ENCODE data around the gene NRG3.

The NRG3 gene

DNA sequence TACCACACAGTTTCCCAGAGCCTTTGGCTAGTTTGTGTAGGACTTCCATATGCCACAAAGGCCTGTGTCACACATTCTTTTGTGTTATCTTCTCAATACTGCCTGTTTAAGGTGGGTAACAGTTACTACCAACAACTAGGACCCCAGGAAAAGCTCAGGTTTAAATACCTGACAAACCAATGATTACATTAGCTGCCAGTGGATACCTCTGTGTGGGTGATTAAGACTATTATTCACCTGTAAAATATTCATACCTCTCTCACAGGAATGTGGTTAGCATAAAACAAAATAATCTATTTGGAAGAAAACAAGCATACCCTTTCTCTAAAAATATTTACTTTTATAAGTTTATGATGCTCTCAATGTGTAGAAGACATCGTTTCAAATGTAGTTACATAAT lies 1007.7 kb downstream of the NRG3 start:
- no peak for ATAC-seq

DNA sequence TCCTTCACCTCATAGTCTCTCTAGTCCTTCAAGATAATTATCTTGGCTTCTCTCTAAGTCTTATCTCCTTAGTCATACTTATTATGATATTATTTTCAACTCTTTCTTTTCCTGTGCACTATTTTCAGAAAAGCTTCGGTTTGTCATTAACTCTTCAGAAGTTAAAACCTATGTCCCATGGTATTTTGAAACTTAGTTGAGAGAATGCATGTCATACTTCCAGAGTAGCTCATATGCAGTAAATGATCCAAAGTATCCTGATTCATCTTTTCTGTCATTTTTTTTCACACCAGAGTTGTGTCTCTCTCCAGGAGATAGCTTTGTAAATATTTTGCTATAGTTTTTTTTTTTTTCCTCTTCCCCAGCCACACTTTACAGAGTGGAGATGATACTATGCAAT lies 1008.6 kb downstream of the NRG3 start:
- H3K27ac Mint-ChIP-seq = no peak overlapping the region
- H3K4me3 Mint-ChIP-seq = no peak overlapping the region
- ATAC-seq (no peak), DNase-seq (no peak)
- no peaks in the 10 kb centered on the region for H3K27me3 Mint-ChIP-seq
- peaks cover 12% of the 10 kb centered on the region for H3K9me3 Mint-ChIP-seq
- H3K4me1 Mint-ChIP-seq = no peaks in the 10 kb centered on the region
- no peaks in the 10 kb centered on the region for H3K36me3 Mint-ChIP-seq (ENCODE audit: low read depth)

More for the DNA sequence above, 1007.7 kb downstream of the NRG3 start:
- Mint-ChIP-seq H3K27me3 (no peaks in the 10 kb centered on the region), H3K4me3 (no peak overlapping the region), H3K9me3 (peaks cover 11% of the 10 kb centered on the region), H3K36me3 (ENCODE audit: low read depth) (no peaks in the 10 kb centered on the region), H3K27ac (no peak overlapping the region), H3K4me1 (no peaks in the 10 kb centered on the region)
- no peak for DNase-seq

DNA sequence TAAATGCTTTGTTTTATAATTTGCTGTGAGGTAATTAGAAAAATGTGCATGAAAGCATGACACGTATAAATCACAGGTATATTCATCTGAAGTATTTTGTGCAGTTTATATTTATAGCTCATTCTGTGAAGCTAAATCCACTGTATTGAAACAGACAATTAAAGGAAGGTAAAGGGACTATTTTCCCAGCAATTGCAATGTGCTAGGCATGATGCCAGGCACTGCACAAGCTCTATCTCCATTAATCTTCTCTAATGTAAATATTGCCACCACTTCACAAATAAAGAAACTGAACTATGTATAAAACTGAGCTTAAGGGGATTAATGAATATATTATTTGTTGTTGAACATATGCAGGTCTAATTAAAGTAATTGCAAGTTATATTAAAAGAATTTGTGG lies 1012.5 kb downstream of the NRG3 start:
- Mint-ChIP-seq H3K36me3 (ENCODE audit: low read depth) (no peaks in the 10 kb centered on the region), H3K27ac (no peak overlapping the region), H3K9me3 (peaks cover 7% of the 10 kb centered on the region), H3K27me3 (no peaks in the 10 kb centered on the region), H3K4me3 (no peak overlapping the region), H3K4me1 (no peaks in the 10 kb centered on the region)
- DNase-seq = no peak
- no peak for ATAC-seq

DNA sequence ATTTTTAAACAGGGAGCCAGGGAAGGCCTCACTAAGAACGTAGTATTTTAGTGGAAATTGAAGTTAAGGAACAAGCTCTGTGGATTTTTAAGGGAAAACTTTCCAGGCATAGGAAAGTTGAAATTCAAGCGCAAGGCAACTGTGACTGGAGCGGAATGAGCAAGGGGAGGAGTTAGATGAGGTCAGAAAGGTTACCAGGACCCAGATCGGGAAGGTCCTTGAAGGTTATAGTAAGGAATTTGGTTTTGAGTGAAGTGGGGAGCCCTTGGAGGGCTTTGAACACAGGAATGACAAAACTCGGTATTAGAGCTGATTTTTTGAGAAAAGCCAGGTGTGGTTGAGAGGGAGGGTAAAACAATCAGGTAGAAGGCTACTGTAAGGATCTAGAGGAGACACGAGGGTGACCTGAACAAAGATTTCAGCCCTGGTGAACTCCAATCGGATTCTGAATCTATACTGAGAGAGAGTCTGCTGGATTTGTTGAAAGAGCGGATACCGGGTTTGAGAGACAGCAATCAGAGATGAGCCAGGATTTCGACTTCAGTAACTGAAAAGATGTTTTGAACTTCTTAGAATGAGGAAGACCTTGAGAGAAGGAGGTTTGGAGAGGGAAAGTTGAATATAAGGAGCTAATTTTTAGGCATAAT lies 1013.9 kb downstream of the NRG3 start:
- no peaks in the 10 kb centered on the region for H3K36me3 Mint-ChIP-seq (ENCODE audit: low read depth)
- peaks cover 7% of the 10 kb centered on the region for H3K9me3 Mint-ChIP-seq
- H3K27ac Mint-ChIP-seq = no peak overlapping the region
- ATAC-seq (no peak), DNase-seq (no peak)
- H3K4me1 Mint-ChIP-seq = no peaks in the 10 kb centered on the region
- H3K27me3 Mint-ChIP-seq = no peaks in the 10 kb centered on the region
- H3K4me3 Mint-ChIP-seq = no peak overlapping the region

DNA sequence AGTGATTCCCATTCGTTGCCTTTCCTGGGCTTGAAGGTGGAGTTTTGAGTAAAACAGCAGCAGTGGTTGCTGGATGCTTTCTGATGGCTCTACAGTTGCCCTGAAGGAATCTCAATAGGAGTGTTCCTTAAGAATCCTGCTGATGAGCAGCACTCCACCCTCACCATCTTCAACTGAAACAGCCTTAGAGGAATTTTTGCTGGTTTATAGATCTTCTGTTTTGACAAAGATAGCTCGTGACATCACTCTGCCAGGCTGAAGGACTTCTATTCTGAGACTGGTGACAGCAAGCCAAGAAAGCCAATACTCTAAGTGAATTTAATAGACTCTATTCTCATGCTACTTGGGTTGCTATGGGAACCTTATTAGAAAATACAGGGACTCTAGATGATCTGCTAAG lies 1014.7 kb downstream of the NRG3 start:
- ATAC-seq (no peak), DNase-seq (no peak)
- Mint-ChIP-seq H3K4me1 (no peaks in the 10 kb centered on the region), H3K9me3 (peaks cover 4% of the 10 kb centered on the region), H3K4me3 (no peak overlapping the region), H3K36me3 (ENCODE audit: low read depth) (no peaks in the 10 kb centered on the region), H3K27ac (no peak overlapping the region), H3K27me3 (no peaks in the 10 kb centered on the region)

DNA sequence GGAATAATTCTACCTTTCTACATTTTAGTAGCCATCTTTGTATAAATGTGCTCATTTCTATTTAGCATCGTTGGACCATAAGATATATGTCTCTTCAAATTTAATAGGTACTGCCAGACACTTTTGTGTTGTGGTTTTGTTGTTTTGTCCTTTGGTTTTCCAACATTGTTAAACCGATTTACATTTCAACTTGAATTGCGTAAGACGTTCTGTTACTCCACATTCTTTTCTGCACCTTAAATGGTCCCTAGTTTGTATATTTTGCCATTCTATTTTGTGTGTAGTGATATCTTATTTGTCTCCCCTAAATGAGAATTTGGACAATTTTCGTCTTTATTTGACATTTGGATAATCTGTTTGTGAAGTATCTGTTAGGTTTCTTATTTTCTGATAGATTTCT lies 1015.6 kb downstream of the NRG3 start:
- no peak overlapping the region for H3K4me3 Mint-ChIP-seq
- no peak for DNase-seq
- H3K36me3 Mint-ChIP-seq (ENCODE audit: low read depth) = no peaks in the 10 kb centered on the region
- no peak overlapping the region for H3K27ac Mint-ChIP-seq
- H3K4me1 Mint-ChIP-seq = no peaks in the 10 kb centered on the region
- ATAC-seq = no peak
- no peaks in the 10 kb centered on the region for H3K27me3 Mint-ChIP-seq
- peaks cover 9% of the 10 kb centered on the region for H3K9me3 Mint-ChIP-seq

DNA sequence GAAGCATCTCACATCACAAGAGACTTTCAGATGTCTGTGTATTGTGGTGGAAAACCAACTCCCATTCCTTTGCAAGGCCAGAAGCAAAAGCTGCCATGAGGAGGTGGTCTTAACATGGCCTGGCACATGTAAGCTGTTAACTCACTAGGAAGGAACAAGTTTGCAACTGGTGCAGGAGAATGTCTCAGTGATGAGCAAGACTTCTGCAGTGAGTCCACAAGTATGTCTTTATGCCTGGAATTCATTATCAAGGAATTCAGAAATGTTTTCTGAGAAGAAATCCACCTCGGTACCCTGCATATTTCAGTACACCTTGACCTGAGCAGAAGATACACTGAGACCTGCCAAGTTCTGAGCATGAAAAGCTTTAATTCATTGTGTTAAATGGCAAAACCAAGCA lies 1033.1 kb downstream of the NRG3 start:
- no peak for ATAC-seq
- H3K9me3 Mint-ChIP-seq = peaks cover 7% of the 10 kb centered on the region
- H3K27ac Mint-ChIP-seq = no peak overlapping the region
- DNase-seq = no peak
- H3K4me1 Mint-ChIP-seq = no peaks in the 10 kb centered on the region
- no peak overlapping the region for H3K4me3 Mint-ChIP-seq
- H3K36me3 Mint-ChIP-seq (ENCODE audit: low read depth) = no peaks in the 10 kb centered on the region
- no peaks in the 10 kb centered on the region for H3K27me3 Mint-ChIP-seq

DNA sequence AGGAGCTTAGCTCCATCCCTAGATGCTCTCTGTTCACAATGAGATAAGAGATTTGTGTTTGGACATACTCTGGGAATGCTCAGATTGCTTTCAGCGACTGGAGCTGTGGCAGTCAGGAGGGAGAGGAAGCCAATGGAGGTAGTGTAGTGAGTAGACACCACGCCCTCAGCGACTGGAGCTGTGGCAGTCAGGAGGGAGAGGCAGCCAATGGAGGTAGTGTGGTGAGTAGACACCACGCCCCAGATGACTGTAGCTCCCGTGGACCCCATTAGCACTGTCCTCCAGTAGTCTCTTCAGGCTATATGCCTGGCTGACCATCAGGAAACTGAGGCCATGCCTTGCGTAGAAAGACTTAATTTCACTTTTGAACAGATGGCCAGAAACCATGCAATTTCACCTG lies 1033.8 kb downstream of the NRG3 start:
- Mint-ChIP-seq H3K27me3 (no peaks in the 10 kb centered on the region), H3K4me1 (no peaks in the 10 kb centered on the region), H3K9me3 (peaks cover 10% of the 10 kb centered on the region), H3K4me3 (no peak overlapping the region), H3K27ac (no peak overlapping the region), H3K36me3 (ENCODE audit: low read depth) (no peaks in the 10 kb centered on the region)
- DNase-seq = no peak
- no peak for ATAC-seq

DNA sequence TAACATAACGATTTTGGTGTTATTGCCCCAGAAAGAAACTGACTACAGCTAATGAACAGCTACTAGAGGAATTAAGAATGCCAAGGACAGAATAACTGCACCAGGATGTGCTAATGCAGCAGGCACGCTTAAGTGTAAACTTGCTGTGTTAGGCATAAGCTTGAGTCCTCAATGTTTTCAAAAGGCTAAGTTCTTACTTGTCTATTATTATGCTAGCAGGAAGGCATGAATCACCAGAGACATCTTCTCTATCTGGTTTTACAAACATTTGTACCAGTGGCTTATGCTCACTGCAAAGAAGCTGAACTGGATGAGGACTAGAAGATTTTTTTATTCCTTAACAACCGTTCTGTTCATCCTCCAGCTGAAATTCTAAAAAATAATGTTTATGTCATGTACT lies 1035.3 kb downstream of the NRG3 start:
- Mint-ChIP-seq H3K4me3 (no peak overlapping the region), H3K9me3 (peaks cover 13% of the 10 kb centered on the region), H3K27ac (no peak overlapping the region), H3K27me3 (no peaks in the 10 kb centered on the region), H3K36me3 (ENCODE audit: low read depth) (no peaks in the 10 kb centered on the region), H3K4me1 (no peaks in the 10 kb centered on the region)
- no peak for DNase-seq
- ATAC-seq = no peak

DNA sequence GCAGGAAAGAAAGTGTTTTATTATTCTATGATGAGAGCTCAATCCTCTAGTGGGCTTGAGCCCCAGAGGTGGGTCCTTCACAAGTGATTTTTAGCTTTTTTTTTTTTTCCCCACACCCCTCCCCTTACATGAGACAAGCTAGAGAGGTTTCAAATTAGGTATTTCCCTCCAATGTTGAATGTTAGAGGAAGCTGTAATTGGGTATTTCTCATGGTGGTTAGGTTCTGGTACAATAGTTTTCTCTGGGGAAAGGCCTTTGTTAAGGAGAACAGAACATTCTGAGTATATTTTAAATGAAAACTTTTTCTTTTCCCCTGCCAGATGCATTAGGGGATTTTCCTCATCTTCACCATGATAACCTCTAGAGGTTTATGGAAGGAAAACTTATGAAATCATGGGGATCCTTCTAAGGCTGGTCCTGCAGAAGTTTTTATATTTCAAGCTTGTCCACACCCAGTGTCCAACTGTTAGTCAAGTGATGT lies 1039.7 kb downstream of the NRG3 start:
- DNase-seq (no peak), ATAC-seq (no peak)
- no peaks in the 10 kb centered on the region for H3K27me3 Mint-ChIP-seq
- H3K36me3 Mint-ChIP-seq (ENCODE audit: low read depth) = no peaks in the 10 kb centered on the region
- peaks cover 11% of the 10 kb centered on the region for H3K9me3 Mint-ChIP-seq
- no peaks in the 10 kb centered on the region for H3K4me1 Mint-ChIP-seq
- no peak overlapping the region for H3K4me3 Mint-ChIP-seq
- no peak overlapping the region for H3K27ac Mint-ChIP-seq

DNA sequence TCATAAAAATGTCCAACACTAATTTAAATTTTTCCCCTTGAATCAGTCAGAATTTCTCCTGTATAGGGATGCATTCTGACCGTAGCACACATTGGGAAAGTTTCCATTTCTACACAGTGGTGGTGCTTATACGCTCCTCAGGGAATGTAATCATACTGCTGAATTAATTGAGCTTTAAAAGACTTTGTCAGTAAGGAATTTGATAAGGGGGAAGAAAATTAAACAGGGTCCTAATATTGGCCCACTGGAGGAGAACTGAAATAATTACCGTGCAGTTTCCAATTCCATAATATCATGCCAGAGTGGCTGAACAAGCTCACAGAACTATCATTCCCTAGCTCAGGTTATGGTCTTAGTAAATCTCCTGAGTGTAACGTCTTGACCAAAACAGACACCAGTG lies 1041.9 kb downstream of the NRG3 start:
- Mint-ChIP-seq H3K27ac (no peak overlapping the region), H3K9me3 (peaks cover 10% of the 10 kb centered on the region), H3K4me3 (no peak overlapping the region), H3K27me3 (no peaks in the 10 kb centered on the region), H3K4me1 (no peaks in the 10 kb centered on the region), H3K36me3 (ENCODE audit: low read depth) (no peaks in the 10 kb centered on the region)
- ATAC-seq (no peak), DNase-seq (no peak)

DNA sequence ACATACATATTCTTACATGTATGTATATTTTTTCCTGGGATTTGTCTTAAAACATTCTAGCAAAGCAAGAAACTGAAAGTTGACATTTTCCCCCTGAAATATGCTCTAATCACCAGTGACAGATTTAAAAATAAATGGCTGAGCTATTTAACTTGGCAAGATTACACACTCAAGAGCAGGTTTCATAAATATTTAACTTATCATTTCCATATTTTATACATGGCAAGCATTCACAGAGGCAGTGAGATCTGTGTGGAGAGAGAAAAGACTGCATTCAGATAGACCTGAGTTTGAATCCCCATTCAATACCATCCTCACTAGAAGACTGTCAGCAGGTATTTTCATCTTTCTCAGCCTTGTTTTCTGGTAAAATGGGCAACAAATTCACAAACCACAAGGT lies 1043.0 kb downstream of the NRG3 start:
- ATAC-seq (no peak), DNase-seq (no peak)
- Mint-ChIP-seq H3K9me3 (peaks cover 14% of the 10 kb centered on the region), H3K27ac (no peak overlapping the region), H3K4me1 (no peaks in the 10 kb centered on the region), H3K27me3 (no peaks in the 10 kb centered on the region), H3K4me3 (no peak overlapping the region), H3K36me3 (ENCODE audit: low read depth) (no peaks in the 10 kb centered on the region)

DNA sequence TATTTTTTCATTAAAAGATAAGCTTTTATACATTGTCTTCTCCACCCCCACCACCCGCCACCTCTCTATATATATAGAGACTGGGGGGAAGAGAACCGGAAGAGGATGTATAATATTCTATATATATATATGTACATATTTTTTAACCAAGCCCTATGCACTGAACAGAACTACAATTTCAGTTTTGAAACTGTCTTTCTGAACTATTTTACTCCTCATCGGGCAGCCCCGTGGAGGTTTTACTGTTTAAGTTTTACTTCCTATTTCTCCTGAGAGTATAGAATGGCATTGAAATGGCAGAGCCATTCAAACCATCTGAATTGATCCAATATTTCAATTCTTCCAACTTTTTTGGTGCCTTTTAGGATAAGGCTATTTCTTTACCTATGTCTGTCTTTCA lies 1047.1 kb downstream of the NRG3 start:
- H3K9me3 Mint-ChIP-seq = peaks cover 7% of the 10 kb centered on the region
- H3K4me3 Mint-ChIP-seq = no peak overlapping the region
- H3K27ac Mint-ChIP-seq = no peak overlapping the region
- H3K4me1 Mint-ChIP-seq = no peaks in the 10 kb centered on the region
- H3K27me3 Mint-ChIP-seq = no peaks in the 10 kb centered on the region
- ATAC-seq = no peak
- no peak for DNase-seq
- H3K36me3 Mint-ChIP-seq (ENCODE audit: low read depth) = no peaks in the 10 kb centered on the region

DNA sequence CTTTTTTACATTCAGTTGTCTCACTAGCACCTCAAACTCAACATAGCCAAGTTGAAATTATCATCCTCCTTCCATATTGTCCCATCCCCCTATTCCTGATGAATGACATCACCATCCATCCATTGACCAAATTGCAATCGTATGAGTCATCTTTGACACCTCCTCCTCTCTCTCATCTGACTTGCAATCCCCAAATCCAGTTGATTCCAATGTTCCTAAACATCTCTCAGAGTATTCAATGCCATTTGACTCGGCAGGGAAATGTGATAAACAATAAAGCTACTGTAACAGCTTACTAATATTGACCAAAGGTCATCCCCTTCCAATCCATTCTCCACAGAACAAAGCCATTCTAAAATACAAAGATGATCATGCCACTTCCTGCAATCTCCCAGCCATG lies 1047.8 kb downstream of the NRG3 start:
- DNase-seq = no peak
- Mint-ChIP-seq H3K27me3 (no peaks in the 10 kb centered on the region), H3K4me3 (no peak overlapping the region), H3K4me1 (no peaks in the 10 kb centered on the region), H3K9me3 (peaks cover 7% of the 10 kb centered on the region), H3K36me3 (ENCODE audit: low read depth) (no peaks in the 10 kb centered on the region), H3K27ac (no peak overlapping the region)
- ATAC-seq = no peak

DNA sequence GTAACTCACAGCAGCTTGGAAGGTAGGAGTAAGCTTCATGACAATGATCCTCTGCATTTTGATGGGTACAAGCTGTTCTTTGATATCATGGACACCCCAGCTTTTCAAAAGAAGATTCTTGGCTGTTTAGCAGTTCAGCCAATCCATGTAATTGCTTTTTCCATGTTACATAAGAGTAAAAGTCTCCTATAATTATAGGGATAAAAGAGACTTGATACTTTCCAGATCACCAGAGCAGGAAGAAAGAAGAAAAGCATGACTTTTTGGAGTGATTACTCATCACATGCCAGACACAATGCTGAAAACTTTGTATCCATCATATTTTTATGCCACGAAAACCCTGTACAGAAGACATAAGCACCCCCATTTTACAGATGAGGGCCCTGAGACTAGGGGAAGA lies 1049.7 kb downstream of the NRG3 start:
- no peak for ATAC-seq
- H3K36me3 Mint-ChIP-seq (ENCODE audit: low read depth) = no peaks in the 10 kb centered on the region
- no peaks in the 10 kb centered on the region for H3K4me1 Mint-ChIP-seq

DNA sequence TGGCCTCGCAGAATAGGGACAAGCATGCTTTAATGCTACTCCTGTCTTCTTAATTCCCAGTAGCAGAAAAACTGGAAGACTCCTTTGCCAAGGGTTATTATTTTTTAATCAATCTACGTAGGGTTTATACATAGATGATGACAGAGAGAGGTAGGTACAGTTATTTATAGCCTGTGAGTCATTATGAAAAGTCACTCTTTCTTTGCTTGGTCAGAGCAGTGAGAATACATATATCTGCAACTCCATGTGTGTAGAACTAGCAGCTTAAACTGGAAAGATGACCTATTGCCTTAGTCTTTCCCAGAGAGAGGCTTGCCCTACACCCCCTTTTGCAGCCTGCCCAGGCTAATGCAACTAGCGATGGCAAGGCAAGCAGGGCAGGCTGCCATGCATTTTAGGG lies 1050.6 kb downstream of the NRG3 start:
- no peak overlapping the region for H3K4me3 Mint-ChIP-seq
- DNase-seq = no peak
- H3K36me3 Mint-ChIP-seq (ENCODE audit: low read depth) = no peaks in the 10 kb centered on the region
- H3K9me3 Mint-ChIP-seq = peaks cover 10% of the 10 kb centered on the region
- no peak overlapping the region for H3K27ac Mint-ChIP-seq
- ATAC-seq = no peak
- no peaks in the 10 kb centered on the region for H3K27me3 Mint-ChIP-seq
- no peaks in the 10 kb centered on the region for H3K4me1 Mint-ChIP-seq

More for the DNA sequence above, 1049.7 kb downstream of the NRG3 start:
- Mint-ChIP-seq H3K27me3 (no peaks in the 10 kb centered on the region), H3K9me3 (peaks cover 10% of the 10 kb centered on the region), H3K27ac (no peak overlapping the region), H3K4me3 (no peak overlapping the region)
- DNase-seq = no peak
